H1 (cell line): ENCODE data around the gene DIAPH1. TPM values are rescaled to one million over a fixed set of nuclear protein-coding genes. Genes with fewer than 3 reads are reported as not detected.

Source experiments
- CTCF ChIA-PET: fragments of 300-600 bp; sonication (Branson Sonifier 250); formaldehyde crosslinking; loops from one replicate; lab custom pipeline; 2021; ENCODE audit not compliant: partially characterized antibody; lab: Charles Lee
- POLR2A ChIA-PET: fragments of 300-600 bp; sonication (Branson Sonifier 250); formaldehyde crosslinking; loops from one replicate; lab custom pipeline; 2021; ENCODE audit warnings: inconsistent platforms; ENCODE audit not compliant: partially characterized antibody; lab: Charles Lee
- DNase-seq, 2 experiments: peaks; one replicate each; pipeline versions ENCODE4 v3.0.0 to v3.0.0-alpha.2; 2010 to 2022; ENCODE audit warnings: low spot score in 2 of 2, low read depth in 1 of 2, mixed read lengths in 1 of 2
- FAIRE-seq: peaks from 2 replicates; lab custom pipeline; 2011; peaks lifted over from hg19 to GRCh38; lab: Jason Lieb, UNC
- H2AFZ ChIP-seq: 2 replicates; pipeline ENCODE4 v1.8.1; 2012; ENCODE audit warnings: low read length, inconsistent platforms
- H2AK5ac ChIP-seq: 2 replicates; pipeline ENCODE4 v1.6.1; 2013; ENCODE audit warnings: low read depth, low read length
- H2BK120ac ChIP-seq: replicated peaks from 2 replicates; pipeline ENCODE3; 2013; ENCODE audit warnings: low read depth, low read length, inconsistent platforms
- H2BK12ac ChIP-seq: 2 replicates; pipeline ENCODE4 v1.6.1; 2013; ENCODE audit warnings: low read depth, low read length
- H2BK15ac ChIP-seq: 2 replicates; pipeline ENCODE4 v1.6.1; 2013; ENCODE audit warnings: low read length
- H2BK20ac ChIP-seq: 2 replicates; pipeline ENCODE4 v1.6.1; 2013; ENCODE audit warnings: low read length
- H2BK5ac ChIP-seq: 2 replicates; pipeline ENCODE4 v1.6.1; 2013; ENCODE audit warnings: low read depth, low read length
- H3K14ac ChIP-seq: 2 replicates; pipeline ENCODE4 v1.6.1; 2013; ENCODE audit warnings: inconsistent platforms; ENCODE audit not compliant: insufficient read length
- H3K18ac ChIP-seq: 2 replicates; pipeline ENCODE4 v1.6.1; 2013; ENCODE audit warnings: low read length; ENCODE audit errors: extremely low read depth
- H3K23ac ChIP-seq: 2 replicates; pipeline ENCODE4 v1.6.1; 2013; ENCODE audit warnings: inconsistent platforms; ENCODE audit not compliant: insufficient read length
- H3K23me2 ChIP-seq: 2 replicates; pipeline ENCODE4 v1.6.1; 2013; ENCODE audit warnings: low read depth, low read length
- H3K27ac ChIP-seq: 2 replicates; pipeline ENCODE4 v1.6.1; 2011; ENCODE audit warnings: low read depth, low read length, inconsistent platforms
- H3K27me3 ChIP-seq, 4 experiments: replicated peaks in 1 of 4; 1 replicate in 1 of 4; 2 replicates in 3 of 4; pipeline versions ENCODE4 v1.6.1 to v1.8.1; 2011 to 2013; ENCODE audit warnings: low read length in 3 of 4, mild to moderate bottlenecking in 3 of 4, inconsistent platforms in 2 of 4, mixed read lengths in 2 of 4, moderate library complexity in 1 of 4; ENCODE audit not compliant: control insufficient read depth in 3 of 4, insufficient read depth in 3 of 4; ENCODE audit errors: extremely low read depth in 1 of 4
- H3K36me3 ChIP-seq, 4 experiments: 2 replicates each; pipeline versions ENCODE4 v1.6.1 to v1.8.1; 2011 to 2013; ENCODE audit warnings: mild to moderate bottlenecking in 4 of 4, low read length in 3 of 4, moderate library complexity in 2 of 4, control low read depth in 1 of 4, inconsistent platforms in 1 of 4; ENCODE audit not compliant: insufficient read depth in 4 of 4, control insufficient read depth in 2 of 4
- H3K4ac ChIP-seq: replicated peaks from 2 replicates; pipeline ENCODE3; 2013; ENCODE audit warnings: low read length, low read depth, mixed read lengths, inconsistent platforms; ENCODE audit not compliant: insufficient read length
- H3K4me1 ChIP-seq, 4 experiments: replicated peaks in 1 of 4; 1 replicate in 1 of 4; 2 replicates in 3 of 4; pipeline versions ENCODE4 v1.6.1 to v1.8.1; 2011 to 2013; ENCODE audit warnings: low read length in 3 of 4, inconsistent platforms in 2 of 4, mixed read lengths in 1 of 4; ENCODE audit not compliant: insufficient read depth in 4 of 4, control insufficient read depth in 3 of 4
- H3K4me2 ChIP-seq, 2 experiments: 2 replicates each; pipeline versions ENCODE4 v1.6.1 to v1.8.1; 2011 to 2013; ENCODE audit warnings: low read depth in 2 of 2, low read length in 2 of 2, control low read depth in 1 of 2, inconsistent platforms in 1 of 2, mild to moderate bottlenecking in 1 of 2; ENCODE audit not compliant: insufficient read depth in 1 of 2
- H3K4me3 ChIP-seq, 4 experiments: fragments of 200-600, 300-600 bp in 1 of 4; sonication (generic), shearing (Covaris generic), sonication (Bioruptor Twin) in 1 of 4; 2 replicates each; pipeline versions ENCODE4 v1.5.1 to v1.8.1; 2011 to 2016; ENCODE audit warnings: low read length in 4 of 4, low read depth in 3 of 4, control low read depth in 2 of 4, inconsistent platforms in 2 of 4, mild to moderate bottlenecking in 2 of 4, mixed read lengths in 1 of 4, moderate library complexity in 1 of 4; ENCODE audit not compliant: insufficient read depth in 2 of 4; ENCODE audit errors: extremely low read depth in 1 of 4
- H3K56ac ChIP-seq: replicated peaks from 2 replicates; pipeline ENCODE3; 2013; ENCODE audit warnings: low read depth, mild to moderate bottlenecking, mixed read lengths, low read length, inconsistent platforms; ENCODE audit not compliant: insufficient read length
- H3K79me1 ChIP-seq: 2 replicates; pipeline ENCODE4 v1.6.1; 2013; ENCODE audit warnings: low read depth, low read length, control low read depth
- H3K79me2 ChIP-seq, 2 experiments: 2 replicates each; pipeline versions ENCODE4 v1.6.1 to v1.8.1; 2012 to 2013; ENCODE audit warnings: low read length in 2 of 2, mild to moderate bottlenecking in 2 of 2, inconsistent platforms in 1 of 2; ENCODE audit not compliant: insufficient read depth in 2 of 2, control insufficient read depth in 1 of 2
- H3K9ac ChIP-seq, 4 experiments: replicated peaks in 1 of 4; 1 replicate in 1 of 4; 2 replicates in 3 of 4; pipeline versions ENCODE4 v1.6.1 to v1.8.1; 2011 to 2013; ENCODE audit warnings: low read depth in 3 of 4, low read length in 3 of 4, control low read depth in 2 of 4, mild to moderate bottlenecking in 2 of 4, moderate library complexity in 2 of 4, inconsistent platforms in 1 of 4; ENCODE audit errors: extremely low read depth in 1 of 4
- H3K9me3 ChIP-seq, 2 experiments: 2 replicates each; pipeline versions ENCODE4 v1.6.1 to v1.8.1; 2012 to 2013; ENCODE audit warnings: mild to moderate bottlenecking in 2 of 2, moderate library complexity in 2 of 2, control low read depth in 1 of 2, inconsistent platforms in 1 of 2, low read depth in 1 of 2, low read length in 1 of 2, mixed read lengths in 1 of 2; ENCODE audit not compliant: insufficient read depth in 2 of 2
- H4K20me1 ChIP-seq, 2 experiments: replicated peaks in 1 of 2; 2 replicates each; pipeline versions ENCODE3 to v1.8.1; 2011 to 2013; ENCODE audit warnings: inconsistent platforms in 2 of 2, low read length in 2 of 2, mild to moderate bottlenecking in 1 of 2; ENCODE audit not compliant: insufficient read depth in 2 of 2, control insufficient read depth in 1 of 2
- H4K5ac ChIP-seq: 2 replicates; pipeline ENCODE4 v1.6.1; 2013; ENCODE audit warnings: low read length, low read depth, mixed read lengths, inconsistent platforms; ENCODE audit not compliant: insufficient read length
- H4K8ac ChIP-seq: 2 replicates; pipeline ENCODE4 v1.8.0; 2013; ENCODE audit warnings: mild to moderate bottlenecking, moderate library complexity, low read length, inconsistent platforms; ENCODE audit not compliant: insufficient read depth; ENCODE audit errors: extremely low read depth
- H4K91ac ChIP-seq: replicated peaks from 2 replicates; pipeline ENCODE3; 2013; ENCODE audit warnings: low read length, mixed read lengths, inconsistent platforms; ENCODE audit not compliant: insufficient read length
- RBBP5 ChIP-seq: IDR thresholded peaks from 2 replicates; pipeline ENCODE4 v1.7.1; 2012; ENCODE audit warnings: low read depth, mild to moderate bottlenecking, inconsistent platforms, low read length, moderate library complexity, borderline replicate concordance
- RFX5 ChIP-seq: IDR thresholded peaks from 2 replicates; pipeline ENCODE4 v1.6.1; 2011; ENCODE audit warnings: low read depth, low read length, improper control_type of control experiment, borderline replicate concordance
- SIX5 ChIP-seq: IDR thresholded peaks from 2 replicates; pipeline ENCODE4 v1.6.1; 2011; ENCODE audit warnings: mild to moderate bottlenecking, low read depth, low read length
- WGBS, 2 experiments: shearing (Covaris generic) in 1 of 2; methylation state at CpG; one replicate each; pipeline versions ENCODE4 v1.1.6 to v1.1.7; 2013 to 2015; ENCODE audit warnings: low lambda C conversion rate in 2 of 2, mixed read lengths in 2 of 2, inconsistent platforms in 1 of 2, low coverage in 1 of 2, missing lambda C conversion rate in 1 of 2; ENCODE audit not compliant: insufficient replicate concordance in 2 of 2, insufficient coverage in 1 of 2, insufficient read length in 1 of 2; ENCODE audit errors: extremely low coverage in 1 of 2, missing lambda C conversion rate in 1 of 2; 5-methylcytosine and 5-hydroxymethylcytosine counted together
- polyA plus RNA-seq, 7 experiments: library from polyadenylated mRNA; depleted of rRNA in 3 of 7; stranded (reverse) in 5 of 7; unstranded in 2 of 7; fragments of >200 nt in 5 of 7; fragments of 200-250 nt in 2 of 7; gene quantifications; 1 replicate in 5 of 7; 2 replicates in 1 of 7; 4 replicates in 1 of 7; pipeline versions ENCODE4 v1.2.1 to v1.2.3, GENCODE V29; 2011 to 2013; ENCODE audit warnings: missing spikeins in 2 of 7, mixed read lengths in 2 of 7
- total RNA-seq: library from RNA; stranded (reverse); fragmentation: NEBNext Ultra II Directional; extraction: Animal tissue kit (Norgen Biotek cat#: 25700); gene quantifications from 2 replicates; pipeline ENCODE4 v1.2.1, GENCODE V29; 2021

Gene DIAPH1
- total and polyA plus RNA-seq, 2 of the 8 experiments (the other 6 are each of a cell fraction or from before 2014, with no cell fraction given) = 61.2 to 114 TPM

GRCh38 chr5:141636106-141636412 lies 17.3 kb upstream of the DIAPH1 start:
- no peak overlapping the region for H2BK120ac ChIP-seq
- H3K27ac ChIP-seq = peak overlapping the region; percentile 86
- ChIA-PET POLR2A (interaction anchor here (0.6 to 6.8 kb wide), 11 partner anchors 9 to 309 kb away, joined by 3 to 96 read pairs (median 4); partner anchors contain the start of genes DIAPH1 and FCHSD1), CTCF (interaction anchor here (0.7 to 10.3 kb wide), 11 partner anchors 9 to 333 kb away, joined by 3 to 117 read pairs (median 3); partner anchors contain the start of genes DIAPH1, FCHSD1 and RNF14)
- H3K4me3 ChIP-seq = peak overlapping the region; percentile 84 to 99 (median 98)
- peaks cover 0 to 4% (median 0%) of the 10 kb centered on the region in 4 experiments; a peak in 1 of 7 replicates for H3K27me3 ChIP-seq
- H4K5ac ChIP-seq = no peak overlapping the region
- H3K4ac ChIP-seq = no peak overlapping the region
- H3K14ac ChIP-seq = no peak overlapping the region
- H3K9me3 ChIP-seq = no peaks in the 10 kb centered on the region
- FAIRE-seq (no peak), DNase-seq (no peak)
- no peak overlapping the region for H2BK20ac ChIP-seq
- H2BK15ac ChIP-seq = no peak overlapping the region
- no peak overlapping the region for H3K23ac ChIP-seq
- WGBS, 2 experiments = 15% methylated on average over 4 of the region's 4 CpGs; no CpG with 5 or more reads in 1 of the 2 experiments
- H4K91ac ChIP-seq = no peak overlapping the region
- H2BK5ac ChIP-seq = peak overlapping the region; percentile 88; the same call in 1 of the 2 replicates
- TF ChIP-seq RFX5 (no peak), SIX5 (no peak), RBBP5 (no peak)
- H3K4me2 ChIP-seq = peak overlapping the region; percentile 90 to 97
- no peak overlapping the region for H3K56ac ChIP-seq
- H3K36me3 ChIP-seq = peaks cover 0 to 14% (median under 1%) of the 10 kb centered on the region in 4 experiments; a peak in 2 of 8 replicates
- H3K79me2 ChIP-seq = peaks cover 10 to 42% of the 10 kb centered on the region in 2 experiments
- H3K9ac ChIP-seq = peak overlapping the region in 3 of 4 experiments; percentile 49 to 88 (median 85); a peak in 5 of 7 replicates
- peaks cover 12% of the 10 kb centered on the region for H3K79me1 ChIP-seq
- peaks cover 4 to 13% of the 10 kb centered on the region in 2 experiments for H4K20me1 ChIP-seq
- H2BK12ac ChIP-seq = peak overlapping the region; percentile 61; the same call in 1 of the 2 replicates
- peaks cover 0 to 5% (median 3%) of the 10 kb centered on the region in 4 experiments; a peak in 5 of 7 replicates for H3K4me1 ChIP-seq
- no peak overlapping the region for H2AK5ac ChIP-seq
- H4K8ac ChIP-seq = no peak overlapping the region
- H3K18ac ChIP-seq = peak overlapping the region; percentile 34; the same call in 1 of the 2 replicates
- H2AFZ ChIP-seq = no peak overlapping the region
- peaks cover 14% of the 10 kb centered on the region for H3K23me2 ChIP-seq
